IPS-NIHi7 (cell line): ENCODE measurements around the gene KRT32.

Experiments
- DNase-seq: peaks from one replicate; pipeline ENCODE4 v3.0.0; 2012; ENCODE audit warnings: mixed read lengths; ENCODE audit errors: extremely low spot score

KRT32 gene

GRCh38 chr17:41466988-41467387 lies at the start of gene KRT32:
KRT32 (minus strand) TSS chr17:41467386; CDS start chr17:41467325, 61 bp downstream.
- DNase-seq: no peak

DNA sequence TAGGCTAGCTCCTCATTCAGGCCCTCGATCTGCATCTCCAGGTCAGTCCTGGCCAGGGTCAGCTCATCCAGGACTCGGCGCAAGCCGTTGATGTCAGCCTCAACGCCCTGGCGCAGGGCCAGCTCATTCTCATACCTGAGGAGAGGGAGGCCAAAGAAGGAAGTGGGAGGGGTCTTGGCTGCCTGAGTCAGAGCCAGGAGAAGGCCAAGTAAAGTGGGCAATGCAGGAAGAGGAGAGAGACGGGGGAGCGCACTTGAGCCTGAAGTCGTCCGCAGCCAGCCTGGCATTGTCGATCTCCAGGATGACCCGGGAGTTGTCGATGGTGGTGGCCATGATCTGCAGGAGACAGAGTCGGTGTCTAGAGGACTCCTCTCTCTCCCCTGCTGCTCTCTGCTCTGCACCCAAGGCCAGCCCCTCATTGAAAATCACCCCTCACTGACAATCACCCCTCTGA lies 49.7 kb upstream of the KRT32 start:
- DNase-seq: no peak

DNA sequence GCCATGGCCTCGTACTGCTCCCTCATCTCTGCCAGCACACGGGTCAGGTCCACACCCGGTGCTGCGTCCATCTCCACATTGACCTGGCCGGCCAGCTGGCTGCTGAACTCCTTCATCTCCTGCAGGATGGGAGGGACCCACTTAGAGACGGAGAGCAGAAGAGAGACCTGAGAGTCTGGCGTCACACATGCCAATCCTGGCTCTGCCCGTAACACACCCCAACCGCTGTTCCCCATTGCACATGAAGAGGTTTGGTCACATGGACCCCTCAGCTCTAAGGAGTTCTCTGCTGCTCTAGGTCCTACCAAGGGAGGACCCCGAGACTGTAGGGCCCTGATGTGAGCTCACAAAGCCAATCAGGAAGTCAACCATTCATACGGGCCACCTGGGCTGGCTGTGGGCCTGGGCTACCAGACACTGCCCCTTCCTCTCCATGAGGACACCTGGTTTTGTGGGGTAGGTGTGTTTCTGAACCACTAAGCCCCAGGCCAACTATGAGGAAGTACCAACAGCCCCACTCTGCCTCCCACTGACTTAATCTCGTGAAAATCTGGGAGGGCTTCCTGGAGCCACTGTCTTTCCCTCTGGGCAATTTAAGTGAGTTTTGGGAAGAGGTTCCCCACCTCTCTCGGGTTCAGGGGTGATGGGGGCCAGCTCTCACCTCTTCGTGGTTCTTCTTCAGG lies 49.1 kb upstream of the KRT32 start:
- no peak for DNase-seq

DNA sequence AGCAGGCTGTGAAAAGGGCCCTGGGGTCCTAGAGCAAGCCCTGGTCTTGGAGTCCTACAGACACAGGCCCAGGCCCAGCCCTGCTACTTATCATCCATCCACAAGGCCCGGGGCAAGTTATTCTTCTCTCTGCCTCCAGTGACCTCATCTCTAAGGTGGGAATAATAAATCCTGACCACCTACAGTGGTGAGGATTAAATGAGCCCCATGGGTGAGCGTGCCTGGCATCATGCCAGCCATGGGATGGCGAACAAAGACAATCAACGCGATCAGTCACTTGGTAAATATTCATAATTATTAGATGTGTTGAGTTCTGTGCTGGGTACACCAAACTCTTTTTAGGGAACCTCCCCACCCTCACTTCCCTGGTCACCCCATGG lies 46.0 kb upstream of the KRT32 start:
- DNase-seq: no peak

GRCh38 chr17:41512546-41513167 lies 45.5 kb upstream of the KRT32 start:
- DNase-seq: no peak

GRCh38 chr17:41511716-41512115 lies 44.5 kb upstream of the KRT32 start:
- no peak for DNase-seq

DNA sequence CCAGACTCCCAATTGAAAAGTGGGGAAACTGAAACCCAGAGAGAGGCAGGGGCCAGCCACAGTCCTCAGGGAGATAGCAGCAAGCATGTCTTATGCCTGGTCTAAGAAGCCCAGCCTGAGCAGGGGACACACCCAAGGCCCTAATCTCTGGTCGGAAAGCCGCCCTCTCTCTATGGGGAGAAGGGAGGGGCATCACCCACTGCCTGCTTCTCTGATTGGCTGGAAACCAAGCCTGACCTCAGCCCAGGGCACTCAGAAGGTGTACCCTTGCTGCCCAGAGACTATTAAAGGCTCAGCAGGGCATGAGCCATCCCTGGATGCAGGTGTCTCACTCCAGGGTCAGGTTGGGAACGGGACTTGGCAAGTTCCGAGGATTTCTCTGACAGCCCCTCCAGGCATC lies 43.9 kb upstream of the KRT32 start:
- DNase-seq: peak; percentile 64

- DNase-seq: peak; percentile 64
These were observed 43.3 kb upstream of the KRT32 start for GRCh38 chr17:41510251-41511065.

DNA sequence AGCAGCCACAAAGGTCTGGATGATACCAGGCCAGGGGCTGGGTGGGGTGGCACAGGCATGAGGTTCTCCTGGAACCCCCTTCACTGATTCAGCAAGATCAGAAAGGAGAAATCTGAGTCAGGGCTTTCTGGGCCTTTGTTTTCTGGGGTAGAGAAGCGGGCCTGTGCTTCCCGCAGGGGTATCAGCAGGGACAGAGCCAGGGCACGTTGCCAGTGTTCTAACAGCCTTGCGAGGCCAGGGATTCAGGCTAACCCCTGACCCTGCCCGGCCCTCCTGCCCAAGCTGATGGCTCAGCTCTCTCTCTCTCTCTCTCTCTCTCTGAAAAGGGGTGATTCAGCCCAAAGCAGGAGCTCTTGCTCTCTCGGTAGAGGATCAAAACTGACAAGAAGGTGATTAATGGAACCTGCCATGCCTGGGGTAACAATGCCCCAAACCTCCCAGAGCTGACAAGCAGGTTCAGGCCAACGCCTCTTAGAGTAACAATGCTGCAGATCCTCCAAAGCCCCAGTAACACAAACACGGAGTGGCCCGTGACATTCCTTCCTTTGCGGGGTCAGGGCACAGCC lies 40.2 kb upstream of the KRT32 start:
- no peak for DNase-seq

- DNase-seq: no peak
These were observed 38.9 kb upstream of the KRT32 start for GRCh38 chr17:41505809-41506767.

DNA sequence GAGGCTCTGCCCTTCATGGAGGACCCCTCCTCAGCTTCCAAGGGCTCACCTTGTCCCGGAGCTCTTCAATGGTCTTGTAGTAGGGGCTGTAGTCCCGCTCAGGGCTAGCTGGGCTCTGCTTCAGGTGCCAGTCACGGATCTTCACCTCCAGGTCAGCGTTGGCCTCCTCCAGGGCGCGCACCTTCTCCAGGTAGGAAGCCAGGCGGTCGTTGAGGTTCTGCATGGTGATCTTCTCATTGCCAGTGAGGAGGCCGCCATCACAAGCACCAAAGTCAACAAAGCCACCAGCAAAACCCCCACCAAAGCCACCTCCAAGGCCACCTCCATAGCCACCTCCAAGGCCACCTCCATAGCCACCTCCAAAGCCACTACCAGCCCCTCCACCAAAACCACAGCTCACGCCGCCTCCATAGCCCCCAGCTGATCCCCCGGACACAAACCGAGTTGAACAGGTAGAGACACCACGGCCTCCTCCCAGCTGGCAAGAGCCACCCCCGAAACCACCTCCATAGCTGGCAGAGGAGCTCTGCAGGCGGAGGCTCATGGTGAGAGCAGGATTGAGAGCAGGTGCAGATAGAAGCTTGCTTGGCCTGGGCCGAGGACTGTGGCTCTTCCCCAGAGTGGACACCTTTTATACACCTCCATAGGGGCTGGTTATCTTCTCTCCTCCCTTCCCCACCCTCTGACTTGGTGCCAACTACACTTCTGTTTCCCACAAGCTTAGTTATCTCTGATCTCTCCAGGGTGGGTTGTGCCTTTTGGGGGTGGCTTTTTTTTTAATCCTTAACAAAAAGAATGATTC lies 38.0 kb upstream of the KRT32 start, which contains the start of gene KRT13:
TSS of gene KRT13 (minus strand) at position 606 of the 802 bp plus-strand sequence. CDS start at position 544, 62 bp downstream.
- DNase-seq: no peak

DNA sequence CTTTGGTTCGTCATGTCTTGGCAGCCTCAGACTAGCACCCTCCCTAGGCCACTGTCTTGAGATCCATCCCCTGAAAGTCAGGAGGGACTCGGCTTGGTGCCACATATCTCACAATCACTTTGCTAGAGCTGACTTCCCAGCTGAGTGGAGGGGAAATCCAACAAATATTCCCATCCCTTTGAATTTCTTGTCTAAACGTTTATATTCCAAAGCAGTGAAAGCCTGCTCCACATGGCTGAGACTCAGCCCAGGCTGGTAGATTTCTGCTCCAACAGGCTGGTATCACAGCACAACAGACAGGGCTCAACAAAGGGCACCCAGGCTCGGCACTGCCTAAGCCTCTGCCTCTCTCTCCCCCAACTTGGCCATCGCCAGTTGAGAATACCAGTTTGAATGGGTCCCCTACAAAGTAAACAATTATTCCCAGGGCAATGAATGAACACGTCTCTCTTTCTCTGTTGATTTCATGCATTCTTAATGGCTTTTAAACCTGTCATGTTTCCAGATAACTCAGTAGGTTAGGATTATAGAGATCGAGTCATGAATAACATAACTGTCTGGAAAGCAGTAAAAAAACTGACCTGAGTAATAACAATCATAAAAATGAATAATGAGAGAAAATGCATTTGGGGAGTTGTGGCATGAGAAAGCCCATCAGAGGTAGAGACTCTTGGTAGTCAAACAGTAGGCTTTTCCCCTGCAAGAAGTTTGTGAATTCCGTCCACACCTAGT lies 37.2 kb upstream of the KRT32 start:
- DNase-seq: no peak

- no peak for DNase-seq
These were observed 36.0 kb upstream of the KRT32 start for GRCh38 chr17:41503202-41503601.

DNA sequence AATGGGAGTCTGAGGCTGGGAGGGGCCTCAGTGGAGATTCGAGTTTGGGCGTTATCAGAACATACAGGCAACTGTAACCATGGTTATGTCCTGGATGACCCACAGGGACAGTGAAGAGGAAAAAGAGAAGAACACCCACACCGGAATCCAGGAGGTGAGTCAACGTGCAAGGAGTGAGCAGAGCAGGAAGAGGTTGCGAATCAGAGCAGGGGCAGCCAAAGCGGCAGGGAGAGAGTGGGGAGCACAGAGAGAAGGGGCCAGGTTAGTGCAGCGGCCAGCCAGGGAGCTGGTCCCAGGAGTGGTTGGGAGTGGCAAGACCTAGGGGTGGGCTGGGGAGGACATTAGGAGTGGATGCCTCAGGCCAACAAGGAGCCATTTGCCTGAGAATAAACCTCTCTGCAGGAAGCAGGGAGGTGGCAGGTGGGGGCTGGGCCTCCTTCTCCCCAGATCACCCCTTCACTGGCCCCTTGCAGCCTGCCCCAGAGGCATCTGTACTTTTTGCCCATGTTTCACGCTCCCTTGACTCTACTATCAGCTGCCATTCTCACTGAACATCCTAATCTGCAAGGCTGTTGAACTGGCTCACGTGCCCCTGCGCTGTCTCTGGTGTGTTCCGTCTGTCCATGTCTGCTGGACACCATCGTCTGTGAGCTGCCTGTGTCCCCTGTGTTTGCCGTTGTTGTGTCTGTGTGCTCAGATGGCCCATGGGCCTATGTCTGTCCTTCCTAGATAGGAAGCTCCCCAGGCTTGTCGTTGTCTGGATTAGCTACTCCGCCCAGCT lies 33.1 kb upstream of the KRT32 start:
- peak; percentile 44 for DNase-seq

DNA sequence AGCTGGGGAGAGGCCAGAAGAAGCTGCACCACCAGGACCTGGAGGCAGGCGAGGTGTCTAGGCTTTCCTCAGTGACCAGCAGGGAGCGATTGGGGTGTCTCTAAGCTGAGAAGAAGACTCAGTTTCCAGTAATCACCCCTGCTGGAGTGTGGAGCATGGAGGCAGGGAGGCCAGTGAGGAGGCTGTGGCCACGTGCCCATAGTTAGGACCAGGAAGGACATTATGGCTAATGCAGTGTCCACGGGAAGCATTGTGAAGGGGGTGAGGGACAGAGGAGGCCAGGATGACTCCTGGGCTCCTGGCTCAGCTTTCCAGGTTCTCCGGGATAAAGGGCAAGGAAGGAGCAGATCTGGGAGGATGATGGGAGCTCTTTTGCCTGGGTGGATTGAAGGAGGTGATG lies 32.5 kb upstream of the KRT32 start:
- DNase-seq: no peak

DNA sequence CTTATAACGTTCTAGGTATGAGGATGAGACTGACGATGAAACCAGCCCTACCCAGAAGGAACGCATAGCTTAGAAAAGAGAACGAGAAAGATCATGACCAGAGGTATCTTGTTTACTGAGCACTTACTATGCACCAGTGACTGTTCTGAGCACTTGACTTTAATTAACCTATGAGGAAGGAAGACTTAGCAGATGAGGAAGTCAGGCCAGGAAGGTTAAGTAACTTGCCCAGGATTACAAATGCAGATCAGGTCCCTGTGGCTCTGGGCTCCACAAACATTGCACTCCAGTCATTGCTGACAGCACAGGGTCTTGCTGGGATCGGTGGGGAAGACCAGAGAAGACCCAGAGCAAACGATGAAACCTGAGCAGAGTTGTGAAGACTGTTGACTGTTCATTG lies 31.1 kb upstream of the KRT32 start:
- no peak for DNase-seq

- peak; percentile 95 for DNase-seq
These were observed 29.8 kb upstream of the KRT32 start for GRCh38 chr17:41496803-41497484.

DNA sequence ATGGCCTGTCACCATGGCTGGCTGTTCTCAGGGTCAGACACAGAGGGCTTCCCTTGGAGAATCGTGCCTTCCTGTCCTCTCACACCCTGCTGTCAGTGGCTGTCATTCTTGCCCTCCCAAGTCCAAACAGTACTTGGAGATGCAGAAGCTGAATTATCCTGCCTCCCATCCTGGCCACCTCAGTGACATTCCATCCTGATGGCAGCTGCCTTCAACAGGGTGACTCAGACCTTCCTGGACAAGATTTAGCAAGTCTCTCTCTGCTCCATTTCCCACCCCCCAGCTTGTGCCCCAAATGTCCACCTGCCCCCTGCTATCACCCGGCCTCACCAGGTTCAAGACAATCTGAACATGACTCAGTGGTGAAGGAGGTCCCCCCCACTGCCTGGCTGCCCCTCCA lies 27.3 kb upstream of the KRT32 start:
- no peak for DNase-seq
